ENCODE measurements around the gene IL1RAPL2. TPM values are rescaled to one million over a fixed set of nuclear protein-coding genes. Genes with fewer than 3 reads are reported as not detected.

Gene IL1RAPL2
- total RNA-seq, 1 experiment from 2014 or later: 1.6 TPM

GRCh38 chrX:105653891-105654290 lies 1087.9 kb downstream of the IL1RAPL2 start:
- H3K4me2 ChIP-seq: no peak overlapping the region
- TF ChIP-seq CTCF (conservative IDR thresholded peaks at IDR 0.05): no peak
- no peak for TF ChIP-seq EZH2 (IDR thresholded peaks at IDR 0.05; ENCODE audit: low read depth)
- no peaks in the 10 kb centered on the region for H3K9me2 ChIP-seq (ENCODE audit: insufficient read depth)
- H3K9me3 ChIP-seq (ENCODE audit: insufficient read depth, low read depth): no peaks in the 10 kb centered on the region
- H3K79me2 ChIP-seq (ENCODE audit: low read depth): no peaks in the 10 kb centered on the region
- POLR2A ChIA-PET (ENCODE audit: unreplicated experiment): no interaction called here
- BruUV-seq (replicated peaks): no TSS peak
- H3F3A ChIP-seq (ENCODE audit: insufficient read depth, low read depth): no peaks in the 10 kb centered on the region
- intact Hi-C loops (cut with micrococcal nuclease; ENCODE audit: unreplicated experiment): no loop called here
- no peaks in the 10 kb centered on the region for H3K27me3 ChIP-seq (ENCODE audit: insufficient read depth, low read depth)
- no peak for DNase-seq
- H3K36me3 ChIP-seq (ENCODE audit: low read depth): no peaks in the 10 kb centered on the region
- H3K4me3 ChIP-seq: no peak overlapping the region
- no peak overlapping the region for H2AFZ ChIP-seq
- no peak overlapping the region for H3K27ac ChIP-seq
- H3K4me1 ChIP-seq (replicated peaks; ENCODE audit: insufficient read depth): no peaks in the 10 kb centered on the region
- CTCF ChIA-PET: no interaction called here
- no peaks in the 10 kb centered on the region for H4K20me1 ChIP-seq (ENCODE audit: insufficient read depth)

GRCh38 chrX:105658136-105658535 lies 1092.1 kb downstream of the IL1RAPL2 start:
- Histone ChIP-seq H3K9me2 (ENCODE audit: insufficient read depth) (no peaks in the 10 kb centered on the region), H2AFZ (no peak overlapping the region), H3K4me2 (no peak overlapping the region), H3K27me3 (ENCODE audit: insufficient read depth, low read depth) (no peaks in the 10 kb centered on the region), H3K79me2 (ENCODE audit: low read depth) (no peaks in the 10 kb centered on the region), H3K27ac (no peak overlapping the region), H3K4me1 (replicated peaks; ENCODE audit: insufficient read depth) (0 out of 2 replicates have a peak, but pooled peaks cover 3% of the 10 kb centered on the region), H3K4me3 (no peak overlapping the region), H3K36me3 (ENCODE audit: low read depth) (no peaks in the 10 kb centered on the region), H4K20me1 (ENCODE audit: insufficient read depth) (no peaks in the 10 kb centered on the region), H3F3A (ENCODE audit: insufficient read depth, low read depth) (no peaks in the 10 kb centered on the region), H3K9me3 (ENCODE audit: insufficient read depth, low read depth) (no peaks in the 10 kb centered on the region)
- intact Hi-C loops (cut with micrococcal nuclease; ENCODE audit: unreplicated experiment): no loop called here
- DNase-seq: peak; percentile 5 to 57
- TF ChIP-seq CTCF (conservative IDR thresholded peaks at IDR 0.05) (no peak), EZH2 (IDR thresholded peaks at IDR 0.05; ENCODE audit: low read depth) (no peak)
- BruUV-seq (replicated peaks): no TSS peak
- ChIA-PET POLR2A (ENCODE audit: unreplicated experiment) (no interaction called here), CTCF (no interaction called here)

- H2AFZ ChIP-seq: no peak overlapping the region
- TF ChIP-seq EZH2 (IDR thresholded peaks at IDR 0.05; ENCODE audit: low read depth): no peak
- TF ChIP-seq CTCF (conservative IDR thresholded peaks at IDR 0.05): no peak
- H3K4me3 ChIP-seq: no peak overlapping the region
- POLR2A ChIA-PET (ENCODE audit: unreplicated experiment): no interaction called here
- H3K27me3 ChIP-seq (ENCODE audit: insufficient read depth, low read depth): no peaks in the 10 kb centered on the region
- 0 out of 2 replicates have a peak, but pooled peaks cover 3% of the 10 kb centered on the region for H3K4me1 ChIP-seq (replicated peaks; ENCODE audit: insufficient read depth)
- intact Hi-C loops (cut with micrococcal nuclease; ENCODE audit: unreplicated experiment): no loop called here
- no peaks in the 10 kb centered on the region for H3K36me3 ChIP-seq (ENCODE audit: low read depth)
- BruUV-seq (replicated peaks): no TSS peak
- CTCF ChIA-PET: no interaction called here
- no peaks in the 10 kb centered on the region for H3K79me2 ChIP-seq (ENCODE audit: low read depth)
- no peaks in the 10 kb centered on the region for H4K20me1 ChIP-seq (ENCODE audit: insufficient read depth)
- no peak overlapping the region for H3K4me2 ChIP-seq
- no peak for DNase-seq
- H3F3A ChIP-seq (ENCODE audit: insufficient read depth, low read depth): no peaks in the 10 kb centered on the region
- no peak overlapping the region for H3K27ac ChIP-seq
- H3K9me2 ChIP-seq (ENCODE audit: insufficient read depth): no peaks in the 10 kb centered on the region
- no peaks in the 10 kb centered on the region for H3K9me3 ChIP-seq (ENCODE audit: insufficient read depth, low read depth)
These were observed 1096.2 kb downstream of the IL1RAPL2 start for GRCh38 chrX:105662248-105662647.

All from PC-9 (cell line).